Lung (tissue), 12 donors: ENCODE results near the gene GNA14. TPM values are rescaled to one million over a fixed set of nuclear protein-coding genes. Genes with fewer than 3 reads are reported as not detected.
A peak's percentile ranks its signal among the peaks of the same experiment; 100 is the strongest.

Source experiments
- ATAC-seq: fragments of 200-7000 bp; cut with Tn5 transposase; one replicate; pipeline ENCODE4 v1.9.1; 2020; ENCODE audit warnings: moderate number of reproducible peaks; ENCODE audit not compliant: insufficient read depth, low FRiP score
- DNase-seq, 3 donors: peaks; one replicate each; pipeline ENCODE4 v3.0.0-alpha.2; 2013 to 2017
- H3K27ac ChIP-seq, 2 donors: one replicate each; pipeline ENCODE4 v1.5.1; 2013; ENCODE audit warnings: mild to moderate bottlenecking in 2 of 2, moderate library complexity in 2 of 2, control low read depth in 1 of 2, inconsistent platforms in 1 of 2, low read depth in 1 of 2, low read length in 1 of 2
- H3K27me3 ChIP-seq, 3 donors: one replicate each; pipeline ENCODE4 v1.5.1; 2013; ENCODE audit warnings: low read length in 2 of 3; ENCODE audit not compliant: control insufficient read depth in 3 of 3, insufficient read depth in 3 of 3
- H3K36me3 ChIP-seq, 4 donors: one replicate each; pipeline ENCODE4 v1.5.1; 2013; ENCODE audit warnings: low read length in 4 of 4, mild to moderate bottlenecking in 1 of 4, moderate library complexity in 1 of 4; ENCODE audit not compliant: control insufficient read depth in 4 of 4, insufficient read depth in 4 of 4
- H3K4me1 ChIP-seq, 5 donors: one replicate each; pipeline ENCODE4 v1.5.1; 2013; ENCODE audit warnings: low read length in 5 of 5, mild to moderate bottlenecking in 2 of 5, moderate library complexity in 1 of 5; ENCODE audit not compliant: control insufficient read depth in 5 of 5, insufficient read depth in 5 of 5
- H3K4me3 ChIP-seq: one replicate; pipeline ENCODE4 v1.5.1; 2013; ENCODE audit warnings: mild to moderate bottlenecking, control low read depth, moderate library complexity
- H3K9ac ChIP-seq, 2 donors: one replicate each; pipeline ENCODE4 v1.5.1; 2013; ENCODE audit warnings: low read length in 2 of 2, control low read depth in 1 of 2; ENCODE audit not compliant: insufficient read depth in 1 of 2
- H3K9me3 ChIP-seq, 4 donors: one replicate each; pipeline ENCODE4 v1.5.1; 2013; ENCODE audit warnings: low read length in 3 of 4, mild to moderate bottlenecking in 1 of 4, moderate library complexity in 1 of 4; ENCODE audit not compliant: control insufficient read depth in 4 of 4, insufficient read depth in 3 of 4
- CTCF ChIP-seq: IDR thresholded peaks from 2 replicates; pipeline ENCODE4 v1.5.1; 2012; ENCODE audit warnings: mild to moderate bottlenecking; ENCODE audit errors: control extremely low read depth, extremely low read depth
- WGBS, 2 donors: extraction: QIAGEN DNeasy Blood & Tissue Kit; methylation state at CpG; one replicate each; pipeline ENCODE4 v1.1.7; 2013; 5-methylcytosine and 5-hydroxymethylcytosine counted together
- polyA plus RNA-seq, 2 donors: library from polyadenylated mRNA; stranded (reverse); fragments of 200-250 nt; gene quantifications; one replicate each; pipeline ENCODE4 v1.2.1, GENCODE V29; 2013
- total RNA-seq, 2 donors: library from RNA; depleted of rRNA in 1 of 2; stranded (reverse); fragments of >200 nt in 1 of 2; gene quantifications; one replicate each; pipeline ENCODE4 v1.2.1, GENCODE V29; 2014 to 2021
- donor health status: control.
- donor health status: control.
- donor health status: Bipolar disorder and iron deficiency.
- donor health status: healthy.
- donor health status: DM: yes; HTN: yes; CAD: no.

Gene GNA14
- total and polyA plus RNA-seq, 4 donors, result 4.1 to 15.1 (median 11.3) TPM

- ATAC-seq, result no peak
- DNase-seq, result no peak
- Histone ChIP-seq H3K4me1 (peaks cover 0 to 4% (median 0%) of the 10 kb centered on the region in 5 donors), H3K27me3 (no peaks in the 10 kb centered on the region), H3K36me3 (no peaks in the 10 kb centered on the region), H3K9ac (no peak overlapping the region), H3K4me3 (no peak overlapping the region), H3K27ac (peak overlapping the region in 1 of 2 donors; percentile 20), H3K9me3 (no peaks in the 10 kb centered on the region)
- 72 to 84% methylated on average over 3 of the region's 3 CpGs for WGBS, 2 donors
- no peak for TF ChIP-seq CTCF
Measured at GRCh38 chr9:77533671-77534070, 114.5 kb downstream of the GNA14 start.

- TF ChIP-seq CTCF, result no peak
- Histone ChIP-seq H3K27ac (no peak overlapping the region), H3K4me1 (peaks cover 0 to 4% (median 0%) of the 10 kb centered on the region in 5 donors), H3K9ac (no peak overlapping the region), H3K27me3 (no peaks in the 10 kb centered on the region), H3K4me3 (no peak overlapping the region), H3K9me3 (no peaks in the 10 kb centered on the region), H3K36me3 (no peaks in the 10 kb centered on the region)
- no peak for DNase-seq
- WGBS, 2 donors, result 95 to 98% methylated on average over 5 of the region's 5 CpGs
- ATAC-seq, result no peak
Measured at GRCh38 chr9:77532607-77533006, 115.5 kb downstream of the GNA14 start.

GRCh38 chr9:77531400-77531799 lies 116.7 kb downstream of the GNA14 start:
- Histone ChIP-seq H3K27ac (no peak overlapping the region), H3K36me3 (no peaks in the 10 kb centered on the region), H3K4me3 (no peak overlapping the region), H3K4me1 (peaks cover 0 to 4% (median 0%) of the 10 kb centered on the region in 5 donors), H3K27me3 (no peaks in the 10 kb centered on the region), H3K9me3 (peaks cover 0 to 4% (median 0%) of the 10 kb centered on the region in 4 donors), H3K9ac (no peak overlapping the region)
- DNase-seq, result no peak
- TF ChIP-seq CTCF, result no peak
- 58 to 95% methylated on average over 4 of the region's 4 CpGs for WGBS, 2 donors
- ATAC-seq, result no peak

DNA sequence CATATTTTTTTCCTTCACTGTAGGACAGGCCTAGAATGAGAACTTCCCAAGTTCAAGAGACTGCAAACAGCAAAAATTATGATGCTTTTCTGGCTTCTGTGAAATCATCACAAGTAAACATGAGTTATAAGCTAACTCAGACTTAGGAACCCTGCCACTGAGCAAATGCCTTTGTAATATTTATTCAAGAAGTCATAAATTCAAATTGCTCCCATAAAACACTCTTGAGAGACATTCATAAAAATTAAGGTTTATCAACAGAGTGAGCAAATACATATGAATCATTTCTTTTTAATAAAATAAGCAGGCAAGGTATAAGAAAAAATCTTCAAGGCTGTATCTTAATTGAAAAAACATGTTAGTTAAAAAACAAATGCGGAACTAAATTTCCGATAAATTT lies 124.2 kb downstream of the GNA14 start:
- 87 to 98% methylated on average over 2 of the region's 2 CpGs for WGBS, 2 donors
- TF ChIP-seq CTCF, result no peak
- Histone ChIP-seq H3K27ac (no peak overlapping the region), H3K4me3 (no peak overlapping the region), H3K9ac (no peak overlapping the region), H3K9me3 (peaks cover 0 to 4% (median 0%) of the 10 kb centered on the region in 4 donors), H3K36me3 (no peaks in the 10 kb centered on the region), H3K4me1 (peaks cover 0 to 5% (median 0%) of the 10 kb centered on the region in 5 donors), H3K27me3 (no peaks in the 10 kb centered on the region)
- no peak for DNase-seq
- ATAC-seq, result no peak
